ENCODE data around the gene TMEM203.

TMEM203 gene

DNA sequence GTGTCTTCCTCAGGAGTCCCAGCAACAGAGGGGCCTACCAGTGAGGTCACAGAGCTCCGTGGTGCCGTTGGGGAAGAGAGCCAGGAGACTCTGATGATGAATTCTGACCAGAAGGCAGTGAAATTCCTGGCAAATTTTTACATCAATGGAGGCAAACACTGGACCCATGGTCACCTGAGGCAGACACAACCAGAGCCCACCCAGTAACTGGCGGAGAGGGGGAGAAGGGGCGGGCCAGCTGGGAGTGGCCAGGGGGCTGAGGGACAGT lies 45.7 kb upstream of the TMEM203 start, which contains the start of gene STPG3:
TSS of gene STPG3 (plus strand) at position 93 of the 268 bp plus-strand sequence. CDS start at position 94, 1 bp downstream.
- TF ChIP-seq, protein P1, sequence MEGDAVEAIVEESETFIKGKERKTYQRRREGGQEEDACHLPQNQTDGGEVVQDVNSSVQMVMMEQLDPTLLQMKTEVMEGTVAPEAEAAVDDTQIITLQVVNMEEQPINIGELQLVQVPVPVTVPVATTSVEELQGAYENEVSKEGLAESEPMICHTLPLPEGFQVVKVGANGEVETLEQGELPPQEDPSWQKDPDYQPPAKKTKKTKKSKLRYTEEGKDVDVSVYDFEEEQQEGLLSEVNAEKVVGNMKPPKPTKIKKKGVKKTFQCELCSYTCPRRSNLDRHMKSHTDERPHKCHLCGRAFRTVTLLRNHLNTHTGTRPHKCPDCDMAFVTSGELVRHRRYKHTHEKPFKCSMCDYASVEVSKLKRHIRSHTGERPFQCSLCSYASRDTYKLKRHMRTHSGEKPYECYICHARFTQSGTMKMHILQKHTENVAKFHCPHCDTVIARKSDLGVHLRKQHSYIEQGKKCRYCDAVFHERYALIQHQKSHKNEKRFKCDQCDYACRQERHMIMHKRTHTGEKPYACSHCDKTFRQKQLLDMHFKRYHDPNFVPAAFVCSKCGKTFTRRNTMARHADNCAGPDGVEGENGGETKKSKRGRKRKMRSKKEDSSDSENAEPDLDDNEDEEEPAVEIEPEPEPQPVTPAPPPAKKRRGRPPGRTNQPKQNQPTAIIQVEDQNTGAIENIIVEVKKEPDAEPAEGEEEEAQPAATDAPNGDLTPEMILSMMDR (IDR thresholded peaks at IDR 0.05; ENCODE audit: low read depth, low read length), result no peak
- no peak for DNase-seq (ENCODE audit: low read depth in 2 of 2)
- H3K4me3 ChIP-seq (replicated peaks in 1 of 2; ENCODE audit: low read depth in 2 of 2, low read length in 2 of 2), result no peak within 1 kb of the TSS

DNA sequence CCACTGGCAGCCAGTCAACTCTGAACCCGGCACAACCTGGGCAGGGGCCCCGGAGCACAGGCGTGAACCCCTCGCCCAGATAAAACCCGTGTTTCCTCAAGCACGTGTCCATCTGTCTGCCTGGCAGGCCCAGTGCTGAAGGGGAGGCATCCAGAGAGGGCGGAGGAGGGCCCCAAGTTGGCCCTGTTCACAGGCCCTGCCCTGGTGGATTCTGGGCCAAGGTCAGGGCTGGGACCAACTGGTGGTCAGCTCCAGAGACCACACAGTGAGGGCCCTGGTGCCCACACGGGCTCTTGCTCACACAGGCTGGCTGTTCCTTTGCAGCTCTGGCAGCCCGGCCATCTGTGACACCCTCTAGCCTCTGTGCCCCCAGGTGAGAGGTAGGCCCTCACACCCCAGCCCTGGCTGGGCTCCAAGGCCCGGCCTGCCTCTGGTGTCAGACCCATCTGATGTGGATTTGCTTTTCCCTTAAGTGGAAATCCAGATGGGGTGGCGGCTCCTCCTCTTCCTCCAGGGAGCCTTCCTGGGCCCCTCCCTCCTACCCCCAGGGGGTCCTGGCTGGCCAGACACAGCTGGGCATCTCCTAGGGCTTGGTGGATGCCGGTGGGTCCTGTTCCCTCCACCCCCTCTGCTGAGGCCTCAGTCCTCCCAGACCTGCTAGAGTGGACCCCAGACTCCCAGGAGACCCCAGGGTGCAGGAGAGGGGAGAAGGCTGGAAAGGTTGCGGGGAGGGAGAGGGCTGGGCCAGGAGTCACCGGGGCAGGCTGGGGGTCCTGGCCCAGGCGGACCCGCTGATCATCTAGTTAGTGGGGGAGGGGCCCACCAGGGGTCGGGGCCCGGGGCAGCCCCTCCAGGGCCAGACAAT lies 45.1 kb upstream of the TMEM203 start:
- DNase-seq (ENCODE audit: low read depth in 2 of 2), result no peak
- TF ChIP-seq, protein P1 (IDR thresholded peaks at IDR 0.05; ENCODE audit: low read depth, low read length), result no peak
- H3K4me3 ChIP-seq (replicated peaks in 1 of 2; ENCODE audit: low read depth in 2 of 2, low read length in 2 of 2), result no peak overlapping the region

DNA sequence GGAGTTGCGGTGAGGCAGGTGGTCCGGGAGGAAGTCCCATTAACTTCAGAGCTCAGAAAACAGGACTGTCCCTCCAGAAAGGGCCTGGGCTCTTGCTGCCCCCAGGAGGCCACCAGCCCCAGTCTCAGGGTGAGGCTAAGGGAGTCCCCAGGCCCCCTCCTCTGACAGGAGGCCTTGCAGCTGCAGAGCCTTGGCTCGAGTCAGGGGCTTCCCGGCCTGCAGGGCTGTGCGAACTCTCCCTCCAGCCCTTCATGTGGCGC lies 42.4 kb upstream of the TMEM203 start:
- TF ChIP-seq, protein P1 (IDR thresholded peaks at IDR 0.05; ENCODE audit: low read depth, low read length), result no peak

DNA sequence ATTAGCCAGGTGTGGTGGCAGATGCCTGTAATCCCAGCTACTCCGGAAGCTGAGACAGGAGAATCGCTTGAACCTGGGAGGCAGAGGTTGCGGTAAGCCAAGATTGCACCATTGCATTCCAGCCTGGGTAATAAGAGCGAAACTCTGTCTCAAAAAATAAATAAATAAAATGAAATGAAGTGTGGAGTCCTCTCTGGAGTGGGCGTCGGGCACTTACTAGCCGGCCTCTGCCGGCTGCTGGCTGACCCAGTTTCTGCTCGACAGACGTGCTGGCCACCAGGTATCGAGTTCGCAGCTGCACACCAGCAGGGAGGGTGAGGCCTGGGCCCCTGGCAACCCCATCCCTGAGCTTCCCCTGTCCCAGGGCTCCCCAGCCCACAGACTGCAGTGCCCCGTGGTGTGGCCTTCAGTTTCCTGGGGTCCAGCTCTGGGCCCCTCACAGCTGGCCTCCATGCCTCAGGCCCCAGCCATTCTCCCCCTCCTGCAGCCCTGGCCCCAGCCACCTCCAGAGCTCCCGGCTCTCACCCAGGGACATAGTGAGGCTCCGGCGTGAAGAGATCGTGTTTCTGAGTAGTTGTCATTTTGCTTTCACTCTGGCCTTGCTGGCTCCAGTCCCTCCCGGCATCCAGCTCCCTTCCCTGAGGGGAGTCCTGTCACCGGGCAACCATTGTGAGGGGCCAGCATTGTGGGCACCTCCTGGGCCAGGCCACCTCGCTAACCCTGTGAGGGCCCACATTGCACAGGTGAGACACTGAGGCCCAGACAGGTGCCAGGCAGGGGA lies 41.9 kb upstream of the TMEM203 start:
- TF ChIP-seq, protein P1 (IDR thresholded peaks at IDR 0.05; ENCODE audit: low read depth, low read length), result no peak
- H3K4me3 ChIP-seq (replicated peaks in 1 of 2; ENCODE audit: low read depth in 2 of 2, low read length in 2 of 2), result no peak overlapping the region
- DNase-seq (ENCODE audit: low read depth in 2 of 2), result no peak

More for the DNA sequence above, 42.4 kb upstream of the TMEM203 start:
- no peak overlapping the region for H3K4me3 ChIP-seq (replicated peaks in 1 of 2; ENCODE audit: low read depth in 2 of 2, low read length in 2 of 2)
- DNase-seq (ENCODE audit: low read depth in 2 of 2), result no peak

DNA sequence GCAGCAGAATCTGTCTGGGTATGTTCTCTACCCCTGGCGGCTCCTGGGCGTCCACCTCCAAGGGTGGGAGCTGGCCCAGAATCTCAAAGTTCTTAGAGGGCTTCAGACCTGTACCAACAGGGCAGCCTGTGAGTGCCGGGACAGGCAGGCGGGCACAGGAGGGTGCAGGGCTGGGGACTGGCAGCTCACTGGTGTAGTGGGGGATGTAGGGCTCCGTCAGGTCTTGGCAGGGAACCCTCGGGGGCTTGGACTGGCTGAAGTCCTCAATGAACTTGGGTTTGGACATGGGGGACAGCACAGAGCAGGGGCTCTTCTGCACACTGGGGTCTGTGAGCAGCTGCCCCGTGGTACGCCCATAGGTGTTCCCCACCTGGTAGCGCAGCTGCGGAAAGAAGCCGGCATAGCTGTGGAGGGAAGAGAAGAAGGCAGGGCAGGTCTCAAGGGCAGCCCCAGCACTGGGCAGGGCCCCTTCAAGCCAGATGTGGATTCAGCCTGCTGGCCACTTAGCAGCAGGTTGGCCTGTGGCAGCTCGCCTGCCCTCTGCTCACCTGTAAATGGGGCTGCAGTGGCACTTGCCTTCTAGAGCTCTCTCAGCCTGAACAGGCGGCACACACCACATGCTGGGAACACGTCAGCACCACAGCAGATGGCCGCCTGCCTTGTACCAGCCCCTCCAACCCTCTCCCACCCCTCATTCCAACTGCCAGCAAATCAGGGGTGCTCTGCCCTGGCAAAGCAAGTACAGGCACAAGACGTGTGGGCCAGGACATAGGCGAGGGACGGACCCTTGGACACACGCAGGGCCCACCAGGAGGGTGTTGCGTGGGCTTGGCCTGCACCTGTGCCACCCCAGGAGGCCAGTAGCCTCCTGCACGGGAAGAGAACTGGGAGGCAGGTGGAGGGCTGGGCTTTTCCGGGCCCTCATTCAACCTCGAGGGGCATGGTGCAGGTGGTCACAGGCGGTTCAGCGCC lies 40.3 kb upstream of the TMEM203 start:
- no peak overlapping the region for H3K4me3 ChIP-seq (replicated peaks in 1 of 2; ENCODE audit: low read depth in 2 of 2, low read length in 2 of 2)
- TF ChIP-seq, protein P1 (IDR thresholded peaks at IDR 0.05; ENCODE audit: low read depth, low read length), result no peak
- no peak for DNase-seq (ENCODE audit: low read depth in 2 of 2)
